H1 (cell line): ENCODE measurements around the gene GNAQ. TPM values are rescaled to one million over a fixed set of nuclear protein-coding genes. Genes with fewer than 3 reads are reported as not detected.

ENCODE experiments used
- CTCF ChIA-PET: fragments of 300-600 bp; sonication (Branson Sonifier 250); formaldehyde crosslinking; loops from one replicate; lab custom pipeline; 2021; ENCODE audit not compliant: partially characterized antibody; lab: Charles Lee
- POLR2A ChIA-PET: fragments of 300-600 bp; sonication (Branson Sonifier 250); formaldehyde crosslinking; loops from one replicate; lab custom pipeline; 2021; ENCODE audit warnings: inconsistent platforms; ENCODE audit not compliant: partially characterized antibody; lab: Charles Lee
- DNase-seq, 2 experiments: peaks; one replicate each; pipeline versions ENCODE4 v3.0.0 to v3.0.0-alpha.2; 2010 to 2022; ENCODE audit warnings: low spot score in 2 of 2, low read depth in 1 of 2, mixed read lengths in 1 of 2
- FAIRE-seq: peaks from 2 replicates; lab custom pipeline; 2011; peaks lifted over from hg19 to GRCh38; lab: Jason Lieb, UNC
- H2AFZ ChIP-seq: 2 replicates; pipeline ENCODE4 v1.8.1; 2012; ENCODE audit warnings: low read length, inconsistent platforms
- H2AK5ac ChIP-seq: 2 replicates; pipeline ENCODE4 v1.6.1; 2013; ENCODE audit warnings: low read depth, low read length
- H2BK120ac ChIP-seq: replicated peaks from 2 replicates; pipeline ENCODE3; 2013; ENCODE audit warnings: low read depth, low read length, inconsistent platforms
- H2BK12ac ChIP-seq: 2 replicates; pipeline ENCODE4 v1.6.1; 2013; ENCODE audit warnings: low read depth, low read length
- H2BK15ac ChIP-seq: 2 replicates; pipeline ENCODE4 v1.6.1; 2013; ENCODE audit warnings: low read length
- H2BK20ac ChIP-seq: 2 replicates; pipeline ENCODE4 v1.6.1; 2013; ENCODE audit warnings: low read length
- H2BK5ac ChIP-seq: 2 replicates; pipeline ENCODE4 v1.6.1; 2013; ENCODE audit warnings: low read depth, low read length
- H3K14ac ChIP-seq: 2 replicates; pipeline ENCODE4 v1.6.1; 2013; ENCODE audit warnings: inconsistent platforms; ENCODE audit not compliant: insufficient read length
- H3K18ac ChIP-seq: 2 replicates; pipeline ENCODE4 v1.6.1; 2013; ENCODE audit warnings: low read length; ENCODE audit errors: extremely low read depth
- H3K23ac ChIP-seq: 2 replicates; pipeline ENCODE4 v1.6.1; 2013; ENCODE audit warnings: inconsistent platforms; ENCODE audit not compliant: insufficient read length
- H3K23me2 ChIP-seq: 2 replicates; pipeline ENCODE4 v1.6.1; 2013; ENCODE audit warnings: low read depth, low read length
- H3K27ac ChIP-seq: 2 replicates; pipeline ENCODE4 v1.6.1; 2011; ENCODE audit warnings: low read depth, low read length, inconsistent platforms
- H3K27me3 ChIP-seq, 4 experiments: replicated peaks in 1 of 4; 1 replicate in 1 of 4; 2 replicates in 3 of 4; pipeline versions ENCODE4 v1.6.1 to v1.8.1; 2011 to 2013; ENCODE audit warnings: low read length in 3 of 4, mild to moderate bottlenecking in 3 of 4, inconsistent platforms in 2 of 4, mixed read lengths in 2 of 4, moderate library complexity in 1 of 4; ENCODE audit not compliant: control insufficient read depth in 3 of 4, insufficient read depth in 3 of 4; ENCODE audit errors: extremely low read depth in 1 of 4
- H3K36me3 ChIP-seq, 4 experiments: 2 replicates each; pipeline versions ENCODE4 v1.6.1 to v1.8.1; 2011 to 2013; ENCODE audit warnings: mild to moderate bottlenecking in 4 of 4, low read length in 3 of 4, moderate library complexity in 2 of 4, control low read depth in 1 of 4, inconsistent platforms in 1 of 4; ENCODE audit not compliant: insufficient read depth in 4 of 4, control insufficient read depth in 2 of 4
- H3K4ac ChIP-seq: replicated peaks from 2 replicates; pipeline ENCODE3; 2013; ENCODE audit warnings: low read length, low read depth, mixed read lengths, inconsistent platforms; ENCODE audit not compliant: insufficient read length
- H3K4me1 ChIP-seq, 4 experiments: replicated peaks in 1 of 4; 1 replicate in 1 of 4; 2 replicates in 3 of 4; pipeline versions ENCODE4 v1.6.1 to v1.8.1; 2011 to 2013; ENCODE audit warnings: low read length in 3 of 4, inconsistent platforms in 2 of 4, mixed read lengths in 1 of 4; ENCODE audit not compliant: insufficient read depth in 4 of 4, control insufficient read depth in 3 of 4
- H3K4me2 ChIP-seq, 2 experiments: 2 replicates each; pipeline versions ENCODE4 v1.6.1 to v1.8.1; 2011 to 2013; ENCODE audit warnings: low read depth in 2 of 2, low read length in 2 of 2, control low read depth in 1 of 2, inconsistent platforms in 1 of 2, mild to moderate bottlenecking in 1 of 2; ENCODE audit not compliant: insufficient read depth in 1 of 2
- H3K4me3 ChIP-seq, 4 experiments: fragments of 200-600, 300-600 bp in 1 of 4; sonication (generic), shearing (Covaris generic), sonication (Bioruptor Twin) in 1 of 4; 2 replicates each; pipeline versions ENCODE4 v1.5.1 to v1.8.1; 2011 to 2016; ENCODE audit warnings: low read length in 4 of 4, low read depth in 3 of 4, control low read depth in 2 of 4, inconsistent platforms in 2 of 4, mild to moderate bottlenecking in 2 of 4, mixed read lengths in 1 of 4, moderate library complexity in 1 of 4; ENCODE audit not compliant: insufficient read depth in 2 of 4; ENCODE audit errors: extremely low read depth in 1 of 4
- H3K56ac ChIP-seq: replicated peaks from 2 replicates; pipeline ENCODE3; 2013; ENCODE audit warnings: low read depth, mild to moderate bottlenecking, mixed read lengths, low read length, inconsistent platforms; ENCODE audit not compliant: insufficient read length
- H3K79me1 ChIP-seq: 2 replicates; pipeline ENCODE4 v1.6.1; 2013; ENCODE audit warnings: low read depth, low read length, control low read depth
- H3K79me2 ChIP-seq, 2 experiments: 2 replicates each; pipeline versions ENCODE4 v1.6.1 to v1.8.1; 2012 to 2013; ENCODE audit warnings: low read length in 2 of 2, mild to moderate bottlenecking in 2 of 2, inconsistent platforms in 1 of 2; ENCODE audit not compliant: insufficient read depth in 2 of 2, control insufficient read depth in 1 of 2
- H3K9ac ChIP-seq, 4 experiments: replicated peaks in 1 of 4; 1 replicate in 1 of 4; 2 replicates in 3 of 4; pipeline versions ENCODE4 v1.6.1 to v1.8.1; 2011 to 2013; ENCODE audit warnings: low read depth in 3 of 4, low read length in 3 of 4, control low read depth in 2 of 4, mild to moderate bottlenecking in 2 of 4, moderate library complexity in 2 of 4, inconsistent platforms in 1 of 4; ENCODE audit errors: extremely low read depth in 1 of 4
- H3K9me3 ChIP-seq, 2 experiments: 2 replicates each; pipeline versions ENCODE4 v1.6.1 to v1.8.1; 2012 to 2013; ENCODE audit warnings: mild to moderate bottlenecking in 2 of 2, moderate library complexity in 2 of 2, control low read depth in 1 of 2, inconsistent platforms in 1 of 2, low read depth in 1 of 2, low read length in 1 of 2, mixed read lengths in 1 of 2; ENCODE audit not compliant: insufficient read depth in 2 of 2
- H4K20me1 ChIP-seq, 2 experiments: replicated peaks in 1 of 2; 2 replicates each; pipeline versions ENCODE3 to v1.8.1; 2011 to 2013; ENCODE audit warnings: inconsistent platforms in 2 of 2, low read length in 2 of 2, mild to moderate bottlenecking in 1 of 2; ENCODE audit not compliant: insufficient read depth in 2 of 2, control insufficient read depth in 1 of 2
- H4K5ac ChIP-seq: 2 replicates; pipeline ENCODE4 v1.6.1; 2013; ENCODE audit warnings: low read length, low read depth, mixed read lengths, inconsistent platforms; ENCODE audit not compliant: insufficient read length
- H4K8ac ChIP-seq: 2 replicates; pipeline ENCODE4 v1.8.0; 2013; ENCODE audit warnings: mild to moderate bottlenecking, moderate library complexity, low read length, inconsistent platforms; ENCODE audit not compliant: insufficient read depth; ENCODE audit errors: extremely low read depth
- H4K91ac ChIP-seq: replicated peaks from 2 replicates; pipeline ENCODE3; 2013; ENCODE audit warnings: low read length, mixed read lengths, inconsistent platforms; ENCODE audit not compliant: insufficient read length
- CHD1 ChIP-seq: IDR thresholded peaks from 2 replicates; pipeline ENCODE4 v1.6.1; 2012; ENCODE audit warnings: low read depth, low read length, improper control_type of control experiment
- EP300 ChIP-seq, 2 experiments: IDR thresholded peaks; 1 replicate in 1 of 2; 2 replicates in 1 of 2; pipeline ENCODE4 v1.6.1; 2011 to 2012; ENCODE audit warnings: low read depth in 2 of 2, low read length in 2 of 2, mild to moderate bottlenecking in 2 of 2, borderline replicate concordance in 1 of 2, inconsistent platforms in 1 of 2, moderate library complexity in 1 of 2
- HDAC6 ChIP-seq: IDR thresholded peaks from one replicate; pipeline ENCODE4 v1.7.1; 2012; ENCODE audit warnings: low read depth, mild to moderate bottlenecking, inconsistent platforms, low read length, moderate library complexity
- JUN ChIP-seq: IDR thresholded peaks from 2 replicates; pipeline ENCODE4 v1.6.1; 2011; ENCODE audit warnings: low read depth, mild to moderate bottlenecking, improper control_type of control experiment, low read length
- KDM1A ChIP-seq: fragments of 200-600, 300-600 bp; sonication (generic); IDR thresholded peaks from 2 replicates; pipeline ENCODE4 v1.7.1; 2016; ENCODE audit warnings: mild to moderate bottlenecking, low read length, borderline replicate concordance
- RAD21 ChIP-seq, 2 experiments: IDR thresholded peaks in 1 of 2; conservative IDR thresholded peaks in 1 of 2; 2 replicates each; pipeline ENCODE4 v1.6.1; 2011; ENCODE audit warnings: low read depth in 2 of 2, low read length in 2 of 2, improper control_type of control experiment in 1 of 2, inconsistent platforms in 1 of 2, mild to moderate bottlenecking in 1 of 2, moderate library complexity in 1 of 2
- RFX5 ChIP-seq: IDR thresholded peaks from 2 replicates; pipeline ENCODE4 v1.6.1; 2011; ENCODE audit warnings: low read depth, low read length, improper control_type of control experiment, borderline replicate concordance
- SIN3A ChIP-seq, 2 experiments: IDR thresholded peaks in 1 of 2; conservative IDR thresholded peaks in 1 of 2; 2 replicates each; pipeline ENCODE4 v1.6.1; 2011 to 2012; ENCODE audit warnings: low read length in 2 of 2, improper control_type of control experiment in 1 of 2, low read depth in 1 of 2, mild to moderate bottlenecking in 1 of 2
- SIRT6 ChIP-seq: IDR thresholded peaks from one replicate; pipeline ENCODE4 v1.7.1; 2012; ENCODE audit warnings: low read length, inconsistent platforms
- SUZ12 ChIP-seq: fragments of 200-600 bp; sonication (generic); IDR thresholded peaks from 2 replicates; pipeline ENCODE4 v1.6.1; 2012; ENCODE audit warnings: mild to moderate bottlenecking, inconsistent platforms, low read length, moderate library complexity, mixed read lengths
- TAF1 ChIP-seq: IDR thresholded peaks from 2 replicates; pipeline ENCODE4 v1.6.1; 2011; ENCODE audit warnings: mild to moderate bottlenecking, low read depth, low read length
- polyA plus RNA-seq, 7 experiments: library from polyadenylated mRNA; depleted of rRNA in 3 of 7; stranded (reverse) in 5 of 7; unstranded in 2 of 7; fragments of >200 nt in 5 of 7; fragments of 200-250 nt in 2 of 7; gene quantifications; 1 replicate in 5 of 7; 2 replicates in 1 of 7; 4 replicates in 1 of 7; pipeline versions ENCODE4 v1.2.1 to v1.2.3, GENCODE V29; 2011 to 2013; ENCODE audit warnings: missing spikeins in 2 of 7, mixed read lengths in 2 of 7
- total RNA-seq: library from RNA; stranded (reverse); fragmentation: NEBNext Ultra II Directional; extraction: Animal tissue kit (Norgen Biotek cat#: 25700); gene quantifications from 2 replicates; pipeline ENCODE4 v1.2.1, GENCODE V29; 2021
- TF ChIP-seq, protein P1 (sequence below): IDR thresholded peaks from 2 replicates; pipeline ENCODE4 v1.6.1; 2011; ENCODE audit warnings: low read depth, mild to moderate bottlenecking, low read length; ENCODE audit not compliant: insufficient read depth
- TF ChIP-seq, protein P2 (sequence below): IDR thresholded peaks from 2 replicates; pipeline ENCODE4 v1.6.1; 2012; ENCODE audit warnings: inconsistent platforms

Gene GNAQ
- total and polyA plus RNA-seq, 2 of the 8 experiments (the other 6 are each of a cell fraction or from before 2014, with no cell fraction given) = 22.8 to 63.8 TPM

DNA sequence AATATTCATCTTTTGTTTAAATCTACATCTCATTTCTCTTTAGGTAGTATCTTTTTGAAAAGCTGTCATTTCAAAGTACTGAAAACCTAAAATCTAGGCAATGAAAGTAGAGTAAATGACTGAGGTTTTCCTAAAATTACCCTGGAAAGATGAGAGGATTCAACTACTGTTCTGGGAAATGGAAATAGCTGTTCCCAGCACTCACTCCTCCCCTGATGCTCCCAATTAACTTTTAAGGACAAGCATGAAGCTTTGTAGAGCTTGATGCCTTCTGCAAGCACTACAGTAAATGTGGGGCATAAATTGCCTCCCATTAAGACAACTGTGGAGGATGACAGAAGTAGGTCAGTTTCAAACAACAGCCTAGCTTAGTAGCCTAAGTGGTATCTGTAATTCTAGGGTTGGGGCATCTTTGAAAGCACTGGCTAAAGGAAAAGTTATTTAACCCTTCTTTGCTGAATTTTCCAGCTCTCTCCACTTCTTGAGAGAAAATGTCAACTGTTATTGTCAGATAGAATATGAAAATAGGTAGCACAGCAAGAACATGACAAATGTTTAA, 283.3 kb downstream of the GNAQ start:
- Histone ChIP-seq H3K18ac (no peak overlapping the region), H3K27me3 (no peaks in the 10 kb centered on the region), H3K79me1 (no peaks in the 10 kb centered on the region), H3K4me3 (no peak overlapping the region), H4K91ac (no peak overlapping the region), H3K79me2 (no peaks in the 10 kb centered on the region), H2AK5ac (no peak overlapping the region), H3K23me2 (no peaks in the 10 kb centered on the region), H3K9ac (no peak overlapping the region), H2BK20ac (no peak overlapping the region), H2BK12ac (no peak overlapping the region), H3K4ac (no peak overlapping the region), H3K14ac (no peak overlapping the region), H3K9me3 (no peaks in the 10 kb centered on the region), H4K8ac (no peak overlapping the region), H3K27ac (no peak overlapping the region), H2BK5ac (no peak overlapping the region), H3K4me1 (no peaks in the 10 kb centered on the region; a peak in 2 of 7 replicates), H3K23ac (no peak overlapping the region), H3K56ac (no peak overlapping the region), H4K5ac (no peak overlapping the region), H3K36me3 (no peaks in the 10 kb centered on the region), H2BK120ac (no peak overlapping the region), H2BK15ac (no peak overlapping the region), H2AFZ (no peak overlapping the region), H3K4me2 (no peak overlapping the region), H4K20me1 (no peaks in the 10 kb centered on the region)
- ChIA-PET POLR2A (no interaction called here), CTCF (interaction anchor here (0.6 to 1.9 kb wide), 7 partner anchors 8 to 381 kb away, joined by 3 to 6 read pairs (median 3); no protein-coding TSS in a partner anchor)
- no peak for FAIRE-seq
- no peak for DNase-seq
- no peak for TF ChIP-seq HDAC6
- no peak for TF ChIP-seq TAF1
- no peak for TF ChIP-seq KDM1A
- no peak for TF ChIP-seq SIRT6
- TF ChIP-seq, protein P1, sequence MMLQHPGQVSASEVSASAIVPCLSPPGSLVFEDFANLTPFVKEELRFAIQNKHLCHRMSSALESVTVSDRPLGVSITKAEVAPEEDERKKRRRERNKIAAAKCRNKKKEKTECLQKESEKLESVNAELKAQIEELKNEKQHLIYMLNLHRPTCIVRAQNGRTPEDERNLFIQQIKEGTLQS = no peak
- TF ChIP-seq JUN = no peak
- TF ChIP-seq, protein P2, sequence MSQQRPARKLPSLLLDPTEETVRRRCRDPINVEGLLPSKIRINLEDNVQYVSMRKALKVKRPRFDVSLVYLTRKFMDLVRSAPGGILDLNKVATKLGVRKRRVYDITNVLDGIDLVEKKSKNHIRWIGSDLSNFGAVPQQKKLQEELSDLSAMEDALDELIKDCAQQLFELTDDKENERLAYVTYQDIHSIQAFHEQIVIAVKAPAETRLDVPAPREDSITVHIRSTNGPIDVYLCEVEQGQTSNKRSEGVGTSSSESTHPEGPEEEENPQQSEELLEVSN = no peak
- no peak for TF ChIP-seq RFX5
- no peak for TF ChIP-seq RAD21 (IDR thresholded peaks at IDR 0.05 in 1 of 2, conservative IDR thresholded peaks at IDR 0.05 in 1 of 2; ENCODE audit: low read depth in 2 of 2, low read length in 2 of 2)
- TF ChIP-seq CHD1 = no peak
- no peak for TF ChIP-seq SIN3A (conservative IDR thresholded peaks at IDR 0.05 in 1 of 2, IDR thresholded peaks at IDR 0.05 in 1 of 2; ENCODE audit: low read depth in 1 of 2, low read length in 2 of 2)
- no peak for TF ChIP-seq EP300 (IDR thresholded peaks at IDR 0.05; ENCODE audit: borderline replicate concordance in 1 of 2, low read depth in 2 of 2, low read length in 2 of 2)
- no peak for TF ChIP-seq SUZ12
